Activated CD8-positive, alpha-beta memory T cell treated with anti-CD3 and anti-CD28 coated beads, Interleukin-2, amount 50 U/mL, for 4 hours (primary cell): Measurements from ENCODE around the gene CHPF2.

ENCODE experiments used
- DNase-seq: peaks from one replicate; pipeline ENCODE4 v3.0.0-alpha.2; 2020

CHPF2 gene

DNA sequence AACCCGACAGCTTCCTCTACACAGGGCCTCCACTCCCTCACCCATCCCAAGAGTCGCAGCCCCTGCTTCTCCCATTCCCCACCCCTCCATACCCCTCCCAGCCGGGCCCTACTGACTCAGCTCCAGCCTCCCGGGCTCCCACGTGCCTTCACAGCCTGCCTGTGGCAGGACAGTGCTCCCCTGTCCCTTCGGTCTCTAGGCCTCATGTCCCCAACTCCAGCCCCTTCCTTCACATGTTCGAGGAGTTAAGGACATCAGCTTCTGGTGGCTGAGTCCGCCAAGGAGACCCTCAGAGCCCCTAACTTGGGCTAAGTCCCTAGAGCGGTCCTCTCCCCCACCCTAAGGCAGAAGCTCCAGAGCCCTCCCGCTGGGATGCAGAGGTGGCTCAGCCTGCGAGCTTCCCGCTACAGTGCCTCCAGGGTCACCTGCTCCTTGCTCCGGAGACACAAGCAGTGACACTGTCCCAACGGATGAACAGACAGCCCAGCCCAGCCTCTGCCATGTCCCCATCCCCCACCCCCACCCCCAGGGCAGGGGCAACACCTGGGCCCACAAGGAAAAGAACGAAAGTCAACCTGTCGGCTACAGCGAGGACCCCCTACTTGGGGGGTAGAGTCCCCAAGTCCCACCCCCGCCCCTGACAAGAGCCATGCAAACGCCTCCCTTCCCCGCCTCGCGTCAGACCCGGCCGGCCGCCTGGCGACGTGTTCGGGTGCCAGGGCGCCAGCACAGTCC lies 15.5 kb downstream of the CHPF2 start:
- DNase-seq, result no peak

GRCh38 chr7:151248346-151249033 lies 16.2 kb downstream of the CHPF2 start, which contains the start of gene SMARCD3:
Gene SMARCD3, minus strand, starts transcription at chr7:151248694. Its CDS starts 132 bp downstream, at chr7:151248562.
- peak; percentile 56 for DNase-seq

GRCh38 chr7:151249034-151249731 lies 16.9 kb downstream of the CHPF2 start:
- no peak for DNase-seq

DNA sequence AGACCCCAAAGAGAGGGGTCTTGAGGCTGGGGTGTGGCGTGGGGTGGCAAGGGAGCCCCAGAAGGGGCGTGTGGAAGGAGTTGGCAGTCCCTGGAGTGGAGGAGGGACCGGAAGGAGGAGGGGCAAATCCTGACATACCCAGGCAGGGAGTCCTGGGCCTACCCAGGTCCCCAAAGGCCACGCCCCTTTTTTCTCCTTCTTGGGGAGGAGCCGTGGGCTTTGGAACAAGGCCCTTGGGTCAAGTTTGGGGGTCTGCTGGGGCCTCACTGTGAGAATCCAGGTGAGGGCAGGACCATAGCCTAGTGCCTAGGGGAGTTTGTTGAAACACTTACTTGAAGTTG lies 17.4 kb downstream of the CHPF2 start:
- DNase-seq, result no peak

DNA sequence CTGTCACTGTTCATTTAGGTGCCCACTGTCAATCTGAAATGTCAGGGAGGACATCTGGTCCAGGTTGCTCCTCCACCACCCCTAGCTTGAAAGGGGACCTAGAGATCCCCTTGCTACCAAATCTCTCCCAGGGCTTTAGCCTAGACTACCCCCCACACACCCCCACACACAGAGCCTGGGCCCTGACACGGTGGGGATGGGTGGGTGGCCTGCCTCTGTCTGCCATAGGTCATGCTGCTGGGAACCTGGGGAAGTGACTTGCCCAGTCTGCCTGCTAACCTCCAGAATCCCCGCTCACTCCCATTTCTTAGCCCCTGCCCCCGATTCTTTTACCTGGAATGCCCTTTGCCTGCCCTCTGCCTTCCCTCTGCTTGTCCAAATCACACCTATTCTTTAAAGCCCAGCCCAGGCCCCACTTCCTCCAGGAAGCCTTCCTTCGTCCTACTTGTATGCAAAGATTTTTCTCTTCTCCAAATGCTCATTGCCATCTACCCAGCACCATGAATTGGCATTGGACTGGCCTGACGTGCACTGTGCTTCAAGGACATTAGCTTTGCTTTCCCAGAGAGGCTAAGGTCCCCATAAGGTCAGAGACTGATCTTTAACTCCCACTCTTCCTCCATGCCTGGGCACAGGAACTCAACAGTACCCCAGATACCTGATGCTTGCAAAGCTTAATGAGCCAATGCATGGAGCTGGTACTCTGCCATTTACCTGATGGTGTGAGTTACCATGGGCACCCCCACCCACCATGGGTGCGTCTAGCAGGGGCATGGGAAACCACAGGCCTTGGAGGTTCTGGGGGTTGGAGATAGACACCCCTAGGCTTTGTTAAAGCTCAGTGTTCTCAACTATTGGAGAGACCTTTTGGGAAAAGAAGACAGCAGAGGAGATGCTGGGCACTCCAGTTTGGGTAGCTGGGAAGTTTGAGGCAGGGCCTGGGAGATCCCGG lies 18.2 kb downstream of the CHPF2 start:
- no peak for DNase-seq

DNA sequence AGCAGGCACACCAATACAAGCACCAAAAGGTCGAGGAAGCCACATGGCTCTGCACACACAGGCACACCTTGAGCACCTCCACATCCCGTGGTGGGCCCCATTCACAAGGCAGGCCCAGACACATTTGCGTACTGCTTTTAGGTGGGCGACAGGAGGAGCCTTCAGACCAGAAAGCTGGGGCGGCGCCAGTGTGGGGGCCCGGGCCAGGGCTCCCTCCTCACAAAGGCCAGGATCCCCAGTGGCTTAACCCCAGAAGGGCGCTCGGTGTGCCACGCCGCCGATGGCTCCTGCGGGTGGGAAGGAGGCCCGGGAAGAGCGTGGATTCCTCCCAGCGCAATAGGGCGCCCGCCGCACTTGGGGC lies 19.0 kb downstream of the CHPF2 start:
- DNase-seq, result peak; percentile 44

DNA sequence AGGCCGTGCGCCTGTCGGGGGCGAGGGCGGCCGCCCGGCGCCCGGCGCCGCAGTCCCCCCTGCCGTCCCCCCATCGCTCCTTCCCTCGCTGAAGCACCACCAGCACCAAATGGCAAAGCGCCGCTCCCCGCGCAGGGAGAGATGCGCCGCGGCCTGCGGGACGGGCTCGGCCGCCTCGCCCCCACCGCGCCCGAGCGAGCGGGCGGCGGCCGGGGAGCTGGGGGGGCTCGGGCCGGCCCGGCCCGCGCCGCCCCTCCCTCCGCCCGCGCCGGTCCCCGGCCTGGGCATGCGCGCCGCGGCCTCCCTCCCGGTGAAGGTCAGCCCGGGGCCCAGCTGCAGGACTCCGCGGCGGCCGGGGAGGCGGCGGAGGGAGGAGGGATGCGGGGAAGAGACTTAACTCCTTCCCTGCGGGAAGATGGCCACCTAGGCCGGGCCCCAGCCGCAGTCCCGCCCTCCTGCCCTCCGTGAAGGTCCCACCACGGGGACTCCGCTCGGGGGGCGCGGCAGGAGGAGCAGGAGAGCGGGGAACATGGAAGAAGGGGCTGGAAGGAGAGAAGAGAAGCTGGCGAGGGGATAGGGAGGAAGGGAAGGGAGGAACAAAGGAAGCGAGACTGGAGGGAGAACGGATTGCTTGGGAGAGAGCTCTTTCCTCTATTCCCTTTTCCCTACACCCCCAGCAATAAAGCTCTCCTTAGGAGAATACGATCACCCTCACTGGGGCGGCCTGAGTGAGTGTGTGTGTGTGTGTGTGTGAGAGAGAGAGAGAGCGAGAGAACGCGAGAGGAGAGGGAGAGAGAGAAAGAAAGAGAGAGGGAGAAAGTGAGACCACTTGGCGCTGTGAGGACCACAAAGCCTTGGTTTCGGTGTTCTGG lies 19.6 kb downstream of the CHPF2 start:
- peak; percentile 53 for DNase-seq

DNA sequence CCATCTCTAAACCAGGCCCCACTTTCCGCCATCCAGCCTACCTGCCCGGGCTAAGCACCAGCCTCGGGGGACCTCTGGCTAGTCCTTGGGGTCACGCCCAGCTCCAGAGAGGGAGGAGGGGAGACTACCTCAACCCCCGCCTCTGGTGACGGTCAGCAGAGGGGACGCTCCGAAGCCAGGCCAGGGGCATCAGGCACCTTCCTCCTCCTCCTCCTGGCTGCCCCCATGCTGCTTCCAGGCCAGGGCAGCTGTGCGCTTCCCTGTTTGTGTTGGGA lies 20.2 kb downstream of the CHPF2 start:
- no peak for DNase-seq

- DNase-seq, result no peak
Observed at GRCh38 chr7:151252961-151253711, 20.9 kb downstream of the CHPF2 start.

DNA sequence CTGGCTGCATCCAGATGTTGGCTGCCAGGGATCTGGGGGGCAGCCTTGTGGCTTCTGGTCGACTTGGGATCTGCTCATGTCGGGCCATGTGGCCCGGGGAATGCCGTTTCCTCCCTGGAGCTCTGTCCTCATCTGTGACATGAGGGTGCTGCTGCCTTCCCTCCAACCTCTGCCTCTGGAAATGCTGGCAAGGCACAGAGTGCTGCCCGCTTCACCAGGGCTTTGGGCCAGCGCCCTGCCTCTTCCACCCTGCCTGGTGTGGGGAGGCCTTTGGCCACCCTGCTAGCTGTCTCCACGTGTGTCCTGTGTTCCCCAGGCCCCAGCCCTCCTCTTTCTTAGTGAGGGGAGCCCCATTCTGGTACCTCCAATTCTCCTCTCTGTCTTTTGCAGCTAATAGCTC lies 22.0 kb downstream of the CHPF2 start:
- DNase-seq, result no peak

- DNase-seq, result no peak
Observed at GRCh38 chr7:151254851-151255250, 22.6 kb downstream of the CHPF2 start.

DNA sequence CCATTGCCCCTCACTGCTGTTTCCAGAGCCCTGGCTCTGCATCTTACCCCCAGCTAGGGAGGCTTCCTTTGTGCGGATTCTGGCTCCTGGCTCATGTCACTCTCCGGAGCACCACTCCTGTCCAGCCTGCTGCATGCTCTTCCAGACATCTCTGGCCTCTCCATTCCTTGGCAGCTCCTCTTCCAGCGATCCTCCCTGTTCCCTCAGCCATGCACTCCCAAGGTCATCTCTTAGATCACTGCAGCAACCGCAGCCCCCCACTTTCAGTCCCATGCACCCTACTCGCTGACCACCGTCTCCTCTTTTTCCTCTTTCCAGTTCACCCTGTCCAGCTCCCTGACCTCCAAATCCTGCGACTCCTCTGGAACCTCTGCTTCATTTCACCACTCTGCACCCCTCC lies 23.1 kb downstream of the CHPF2 start:
- no peak for DNase-seq

- DNase-seq, result no peak
Observed at GRCh38 chr7:151256410-151257045, 24.2 kb downstream of the CHPF2 start.

GRCh38 chr7:151257990-151258389 lies 25.7 kb downstream of the CHPF2 start:
- no peak for DNase-seq

DNA sequence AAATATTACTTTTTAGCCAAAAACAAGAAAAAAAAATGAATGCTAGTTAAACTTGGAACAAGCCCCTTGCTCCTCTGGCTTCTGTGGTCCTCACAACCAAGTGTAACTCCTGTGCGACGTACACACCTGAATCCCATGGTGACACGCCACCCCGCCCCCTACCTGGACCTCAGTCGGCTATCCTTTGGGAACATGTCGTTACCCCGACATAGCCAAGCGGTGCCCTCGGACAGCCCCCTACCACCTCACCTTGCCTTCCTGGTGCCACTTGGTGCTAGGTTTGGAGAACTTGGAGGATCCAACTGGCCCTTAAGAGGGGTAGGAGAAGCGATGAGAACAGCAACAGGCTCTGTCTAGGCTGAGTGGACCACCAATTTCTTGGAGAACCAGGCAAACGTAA lies 28.2 kb downstream of the CHPF2 start:
- no peak for DNase-seq

DNA sequence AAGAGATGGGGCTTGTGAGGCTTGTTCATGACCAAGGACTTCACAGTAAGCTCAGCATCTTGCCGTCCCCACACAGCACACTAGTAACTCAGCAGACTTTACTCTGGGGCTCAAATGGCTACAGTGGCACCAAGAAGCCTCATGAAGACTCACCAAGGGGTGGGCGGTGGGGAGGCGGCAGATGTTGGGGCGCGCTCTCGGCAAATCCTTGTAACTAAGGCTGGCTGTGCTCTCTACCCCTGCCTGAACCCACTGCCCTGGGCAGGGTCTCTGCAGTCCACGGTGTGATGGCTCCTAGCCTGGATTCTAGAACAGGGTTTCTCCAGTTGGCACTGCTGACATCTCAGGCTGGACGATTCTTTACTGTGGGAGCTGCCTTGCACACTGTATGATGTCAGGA lies 28.6 kb downstream of the CHPF2 start:
- no peak for DNase-seq

DNA sequence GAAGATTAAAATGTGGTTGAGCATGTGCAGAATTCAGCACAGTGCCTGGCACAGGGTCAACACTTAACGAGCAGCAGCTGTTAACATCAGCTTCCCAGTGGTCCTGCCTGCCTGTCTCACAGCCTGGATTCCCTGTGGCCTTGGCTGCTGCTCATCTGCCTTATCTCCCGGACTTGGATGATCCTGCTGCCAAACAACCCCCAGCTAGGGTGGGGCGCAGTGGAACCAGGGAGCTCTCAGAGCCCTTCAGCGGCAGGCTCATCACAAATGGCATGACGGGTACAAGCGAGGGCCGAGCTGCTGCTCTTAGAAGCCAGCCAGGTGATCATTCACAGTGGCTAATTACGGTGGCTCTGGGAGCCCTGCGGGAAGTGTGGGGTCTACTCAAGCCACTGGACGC lies 29.2 kb downstream of the CHPF2 start:
- no peak for DNase-seq

DNA sequence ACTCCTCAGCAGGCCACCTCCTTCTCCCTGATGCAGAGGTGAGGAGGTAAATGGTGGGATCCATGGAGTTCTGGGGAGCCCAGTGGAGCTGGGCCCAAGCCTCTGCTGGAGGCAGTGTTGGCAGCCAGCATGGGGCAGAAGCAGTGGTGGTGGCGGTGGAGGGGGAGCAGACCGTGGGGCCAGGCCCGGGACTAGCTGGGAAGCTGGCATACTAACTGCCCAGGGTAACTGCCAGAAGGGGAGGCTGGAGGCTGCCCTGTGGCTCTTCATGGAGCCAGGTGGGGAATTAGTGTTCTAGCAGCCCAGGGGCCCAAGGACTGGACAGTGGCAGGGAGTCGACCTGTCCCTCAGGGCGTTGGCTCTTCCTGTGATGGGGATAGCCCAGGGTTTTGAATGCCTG lies 32.3 kb downstream of the CHPF2 start:
- no peak for DNase-seq

DNA sequence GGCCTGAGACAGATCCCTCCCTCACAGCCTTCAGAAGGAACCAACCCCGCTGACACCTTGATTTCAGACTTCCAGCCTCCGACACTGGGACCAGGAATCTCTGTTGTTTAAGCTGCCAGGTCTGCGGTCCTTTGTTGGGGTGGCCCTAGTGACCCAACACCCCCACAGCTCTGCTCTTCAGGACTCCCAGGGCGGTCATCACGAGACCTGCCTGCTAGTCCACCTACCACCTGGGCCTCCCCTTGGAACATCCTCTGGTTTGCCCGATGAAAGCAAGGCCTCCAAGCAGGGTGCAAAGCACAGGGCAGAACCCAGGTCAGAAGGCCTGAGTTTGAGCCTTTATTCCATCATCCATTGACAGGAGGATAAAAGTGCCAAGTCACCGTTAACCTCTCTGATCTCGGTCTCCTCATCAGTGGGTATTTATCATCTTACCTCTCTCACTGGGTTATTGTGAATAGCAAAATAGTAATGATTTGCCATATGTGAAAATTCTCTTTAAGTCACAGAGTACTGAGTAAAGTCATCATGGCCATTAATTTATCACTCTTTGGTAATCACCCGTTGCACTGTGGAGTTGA lies 33.2 kb downstream of the CHPF2 start:
- DNase-seq, result no peak

DNA sequence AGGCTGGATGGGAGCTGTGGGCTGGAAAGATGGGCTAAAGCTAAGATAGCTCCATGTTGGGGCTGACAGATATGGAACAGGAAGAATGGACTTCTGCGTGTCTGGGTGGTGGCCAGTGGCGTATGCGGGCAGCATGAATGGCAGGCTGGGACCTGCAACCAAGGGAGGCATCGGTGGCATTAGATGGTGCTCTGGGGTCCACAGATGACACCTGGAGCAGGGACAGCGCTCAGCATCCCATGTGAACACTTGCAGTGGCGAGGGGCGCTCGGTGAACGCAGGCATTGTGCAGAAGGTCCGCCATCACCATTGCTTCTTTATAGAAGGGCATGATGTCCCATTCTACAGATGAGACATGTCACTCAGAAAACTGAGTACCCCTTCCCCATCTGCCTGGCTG lies 37.2 kb downstream of the CHPF2 start:
- no peak for DNase-seq
